HG02798 (cell line): Measurements from ENCODE around the gene KCNT2.

Source experiments
- ATAC-seq: cut with Tn5 transposase; IDR thresholded peaks from one replicate; pipeline ENCODE4 v1.9.1; 2021; ENCODE audit warnings: mild to moderate bottlenecking; ENCODE audit not compliant: unreplicated experiment, poor library complexity

KCNT2 gene

GRCh38 chr1:196461521-196461920, 146.7 kb downstream of the KCNT2 start:
- no peak for ATAC-seq

DNA sequence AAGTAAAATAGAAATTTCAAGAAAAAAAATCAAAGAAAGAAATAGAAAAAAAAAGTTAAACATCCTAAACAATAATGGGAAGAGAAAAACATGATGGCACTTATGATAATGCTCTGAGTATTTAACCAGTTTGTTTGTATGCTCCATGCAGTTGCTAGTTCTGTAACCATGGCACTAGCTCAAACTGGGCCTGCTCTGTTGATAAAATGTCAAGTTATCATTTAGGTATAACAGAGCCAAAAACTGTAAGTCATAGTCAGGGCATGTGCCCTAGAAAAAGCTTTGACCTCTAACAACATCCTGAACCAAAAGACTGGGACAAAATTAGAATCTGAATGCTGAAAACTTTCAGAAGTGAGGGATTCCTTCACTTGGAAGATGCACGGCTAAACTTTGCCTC, 148.9 kb downstream of the KCNT2 start:
- no peak for ATAC-seq

DNA sequence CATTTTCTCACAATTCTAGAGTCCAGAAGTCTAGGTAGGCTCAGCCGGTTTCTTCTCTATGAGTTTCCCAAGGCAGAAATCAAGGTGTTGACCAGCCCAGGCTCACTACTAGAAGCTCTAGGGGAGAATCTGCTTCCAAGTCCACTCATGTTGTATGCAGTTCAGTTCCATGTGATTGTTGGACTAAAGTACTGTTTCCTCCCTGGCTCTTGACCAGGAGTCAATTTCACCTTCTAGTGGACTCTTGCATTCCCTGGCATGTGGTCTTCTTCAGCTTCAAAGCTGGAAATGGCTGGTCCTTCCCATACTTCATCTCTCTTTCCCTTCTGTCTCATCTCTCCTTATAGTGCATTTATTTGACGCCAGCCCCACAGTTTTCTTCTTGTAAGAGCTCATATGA, 153.4 kb downstream of the KCNT2 start:
- no peak for ATAC-seq

- no peak for ATAC-seq
Measured at GRCh38 chr1:196451103-196451502, 157.1 kb downstream of the KCNT2 start.

DNA sequence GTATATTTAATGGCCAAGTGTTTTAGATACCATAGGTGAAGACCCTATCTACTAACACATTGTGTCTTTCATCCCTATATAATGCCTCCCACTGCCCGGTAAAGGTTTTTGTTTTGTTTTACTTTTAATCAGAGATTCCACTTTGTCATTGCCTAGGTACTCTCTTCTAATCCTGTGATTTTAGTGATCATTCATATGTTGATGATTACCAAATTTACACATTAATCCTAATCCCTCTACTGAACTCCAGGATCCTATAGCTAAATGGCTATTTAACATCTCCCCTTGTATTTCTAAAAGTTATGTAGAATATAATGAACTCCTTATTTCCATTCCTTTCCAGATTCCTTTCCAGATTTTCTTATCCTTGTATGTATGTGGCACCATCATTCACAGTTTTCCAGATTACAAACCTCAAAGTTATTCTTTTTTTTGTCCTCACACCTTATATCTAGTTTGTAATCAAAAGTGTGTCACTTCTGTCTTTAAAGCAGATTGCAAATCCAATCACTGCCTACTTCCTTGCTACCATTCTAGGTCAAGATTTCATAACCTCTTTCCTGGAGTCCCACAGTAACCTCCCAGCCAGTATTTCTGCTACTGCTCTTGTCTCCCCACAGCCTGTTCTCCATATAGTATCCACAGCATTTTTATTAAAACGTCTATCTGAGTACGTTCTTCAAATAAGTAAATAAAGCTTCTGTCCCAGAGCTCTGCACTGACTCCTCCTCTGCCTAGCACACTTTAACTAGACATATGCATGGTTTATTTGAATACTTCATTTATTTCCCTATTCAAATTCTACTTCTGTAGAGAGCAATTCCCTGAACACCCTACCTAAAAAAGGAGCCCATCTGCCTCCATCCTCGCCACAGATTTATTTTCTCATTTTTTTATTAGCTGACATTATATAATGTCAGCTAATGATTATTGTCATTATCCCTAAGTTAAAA, 157.8 kb downstream of the KCNT2 start:
- no peak for ATAC-seq

DNA sequence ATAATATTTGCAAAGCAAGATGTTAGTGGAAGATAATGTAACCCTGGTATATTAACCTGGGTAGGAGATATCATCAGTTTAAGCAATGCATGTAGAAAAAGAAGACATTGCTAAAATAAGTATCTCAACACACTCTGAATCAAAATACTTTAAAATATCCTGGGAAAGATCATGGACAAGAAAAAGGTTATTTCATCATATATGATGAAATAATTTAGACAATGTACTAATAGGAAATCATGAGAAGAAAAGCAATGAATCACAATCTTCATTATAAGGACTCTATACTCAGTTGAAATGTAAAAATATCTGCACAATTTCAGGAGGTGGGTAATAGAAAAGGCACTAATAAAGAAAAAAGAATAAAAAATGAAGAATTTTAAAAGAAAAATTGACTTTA, 158.8 kb downstream of the KCNT2 start:
- no peak for ATAC-seq

DNA sequence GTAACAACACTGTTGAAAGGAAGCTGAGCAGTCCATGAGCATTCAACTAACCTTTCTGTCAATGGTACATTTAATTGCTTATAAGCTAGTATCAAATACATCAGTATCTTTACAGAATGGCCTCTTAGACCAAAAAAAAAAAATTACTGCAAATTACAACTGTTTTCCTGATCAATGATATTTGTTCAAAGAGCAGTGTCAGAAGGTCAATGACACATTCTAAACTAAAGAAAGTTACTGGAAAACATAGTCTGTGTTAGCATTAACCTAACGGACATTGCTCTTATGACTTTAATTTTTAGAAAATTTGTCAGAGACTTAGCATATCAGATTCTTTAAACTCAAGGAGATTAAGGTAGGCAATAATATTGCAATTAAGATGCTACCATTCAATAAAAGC, 162.5 kb downstream of the KCNT2 start:
- no peak for ATAC-seq

GRCh38 chr1:196444634-196445033, 163.6 kb downstream of the KCNT2 start:
- no peak for ATAC-seq

- ATAC-seq, result no peak
Measured at GRCh38 chr1:196442366-196442765, 165.9 kb downstream of the KCNT2 start.

DNA sequence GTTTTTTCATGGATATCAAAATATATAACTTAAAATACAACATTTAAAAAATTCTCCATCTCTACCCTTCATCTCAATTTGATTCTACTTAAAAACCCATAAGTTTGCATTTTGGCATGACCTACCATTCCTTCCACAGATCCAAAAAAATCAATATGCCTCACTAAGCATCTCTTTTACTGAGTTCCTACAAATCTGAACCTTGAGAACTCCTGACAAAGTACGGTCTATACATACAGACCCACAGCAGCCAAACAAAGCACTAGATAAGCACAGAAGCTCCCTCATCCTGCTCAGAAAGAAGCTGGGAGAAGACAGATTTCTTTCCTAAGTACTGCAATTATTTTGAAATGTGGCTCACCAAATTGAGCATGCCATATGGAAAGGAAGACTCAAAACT, 167.5 kb downstream of the KCNT2 start:
- ATAC-seq, result no peak

- ATAC-seq, result no peak
Measured at GRCh38 chr1:196438329-196438728, 169.9 kb downstream of the KCNT2 start.

- ATAC-seq, result no peak
Measured at GRCh38 chr1:196437671-196438070, 170.6 kb downstream of the KCNT2 start.

- no peak for ATAC-seq
Measured at GRCh38 chr1:196433000-196433399, 175.2 kb downstream of the KCNT2 start.

DNA sequence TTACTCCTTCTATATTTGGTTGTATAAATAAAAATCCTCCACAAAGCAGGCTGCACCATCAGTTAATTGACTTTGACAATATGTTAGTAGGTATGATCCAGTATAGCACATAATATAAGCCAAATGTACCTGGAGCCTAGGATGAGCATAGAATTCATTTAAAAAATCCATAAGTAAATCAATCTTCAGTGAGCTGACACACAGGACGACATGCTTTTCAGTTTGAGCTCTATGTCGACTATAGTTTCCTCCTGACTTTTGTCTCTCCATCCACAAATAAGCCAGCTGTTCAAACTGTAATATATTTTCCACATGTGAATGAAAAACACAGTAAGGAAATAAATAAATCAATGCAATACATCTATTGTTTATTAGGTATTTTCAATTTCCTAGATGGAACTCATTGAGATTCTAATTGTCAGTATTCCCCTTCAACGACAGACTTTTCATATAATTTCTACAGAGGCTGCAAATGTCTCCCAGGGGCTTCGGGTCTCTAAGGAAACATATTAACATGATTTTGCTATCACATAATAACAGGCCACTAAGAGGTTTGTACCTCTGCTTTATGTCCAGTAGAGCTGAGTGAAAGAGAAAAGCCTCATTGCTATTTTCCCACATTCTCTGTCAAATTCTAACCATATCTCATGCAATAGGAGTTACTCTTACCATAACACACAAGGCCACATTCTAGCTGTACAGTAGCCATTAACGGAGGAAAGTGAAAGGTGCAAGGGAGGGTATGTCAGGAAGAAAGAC, 180.1 kb downstream of the KCNT2 start:
- no peak for ATAC-seq

DNA sequence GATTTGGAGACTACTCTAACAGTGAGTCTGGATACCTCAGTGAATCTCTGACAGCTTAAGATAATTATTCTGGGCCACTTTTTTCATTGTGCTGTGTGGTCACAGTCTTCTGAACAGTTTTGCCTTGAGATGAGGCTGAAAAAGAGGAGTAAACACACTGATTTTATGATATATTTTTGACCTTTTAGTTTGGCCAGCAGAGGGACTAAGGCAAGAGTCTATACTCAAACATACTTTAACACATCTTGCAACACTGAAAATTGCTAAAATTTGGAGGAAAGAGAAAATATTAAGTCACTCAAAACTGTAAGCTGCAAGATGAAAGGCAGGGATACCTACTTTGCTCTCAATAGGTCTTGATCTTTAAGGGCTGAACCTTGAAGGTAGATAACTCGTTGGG, 182.7 kb downstream of the KCNT2 start:
- ATAC-seq, result no peak

DNA sequence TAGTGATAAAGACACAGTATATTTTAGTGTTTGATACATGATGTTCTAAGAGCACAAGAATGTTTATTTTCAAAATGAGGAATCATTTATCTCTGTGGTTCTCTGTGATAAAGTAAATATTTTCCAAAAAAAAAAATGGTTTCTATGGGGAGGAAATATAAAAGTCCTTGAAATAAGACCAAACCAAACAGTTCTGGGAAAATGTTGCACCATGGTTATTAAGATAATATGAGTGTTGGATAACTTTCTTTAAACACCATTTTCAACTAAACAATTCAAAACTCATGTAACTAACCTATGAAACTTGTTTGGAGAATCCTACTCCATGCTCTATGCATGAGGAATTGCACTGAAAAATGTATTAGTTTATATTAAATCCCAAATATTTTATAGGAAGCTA, 184.6 kb downstream of the KCNT2 start:
- ATAC-seq, result no peak

- ATAC-seq, result no peak
Measured at GRCh38 chr1:196418772-196419171, 189.5 kb downstream of the KCNT2 start.

DNA sequence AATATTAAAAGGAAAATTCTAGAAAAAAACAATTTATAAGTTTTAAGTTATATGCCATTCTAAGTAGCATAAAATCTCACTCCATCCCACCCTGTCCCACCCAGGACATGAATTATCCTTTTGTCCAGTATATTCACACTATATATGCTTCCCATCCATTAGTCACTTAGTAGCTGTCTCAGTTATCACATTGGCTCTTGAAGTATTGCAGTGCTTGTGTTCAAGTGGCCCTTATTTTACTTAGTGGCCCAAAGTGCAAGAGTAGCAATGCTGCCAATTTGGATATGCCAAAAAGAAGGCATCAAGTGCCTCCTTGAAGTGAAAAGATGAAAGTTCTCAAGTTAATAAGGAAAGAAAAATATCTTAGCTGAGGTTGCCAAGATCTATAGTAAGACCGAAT, 192.3 kb downstream of the KCNT2 start:
- no peak for ATAC-seq

- ATAC-seq, result no peak
Measured at GRCh38 chr1:196412326-196412725, 195.9 kb downstream of the KCNT2 start.

DNA sequence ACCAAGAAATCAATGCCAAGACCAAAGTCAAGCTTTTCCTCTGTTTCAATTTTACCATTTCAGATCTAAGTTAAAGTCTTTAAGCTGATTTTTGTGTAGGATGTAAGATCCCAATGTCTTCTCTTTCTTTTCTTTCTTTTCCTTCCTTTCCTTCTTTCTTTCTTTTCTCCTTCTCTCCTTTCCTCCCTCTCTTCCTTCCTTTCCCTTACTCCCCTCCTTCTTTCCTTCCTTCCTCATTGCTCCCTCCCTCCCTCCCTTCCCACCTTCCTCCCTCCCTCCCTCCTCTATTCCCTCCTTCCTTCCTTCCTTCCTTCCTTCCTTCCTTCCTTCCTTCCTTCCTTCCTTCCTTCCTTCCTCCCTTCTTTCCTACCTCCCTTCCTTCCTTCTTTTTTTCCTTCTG, 197.5 kb downstream of the KCNT2 start:
- no peak for ATAC-seq

GRCh38 chr1:196409586-196409985, 198.7 kb downstream of the KCNT2 start:
- ATAC-seq, result no peak
